H9 (cell line): ENCODE results near the gene CASQ1. TPM values are rescaled to one million over a fixed set of nuclear protein-coding genes. Genes with fewer than 3 reads are reported as not detected.

Experiments used
- DNase-seq: peaks from one replicate; pipeline ENCODE4 v3.0.0-alpha.2; 2017
- H2AFZ ChIP-seq: one replicate; pipeline ENCODE4 v1.6.1; 2013; ENCODE audit warnings: mild to moderate bottlenecking, low read length, control low read depth, moderate library complexity
- H2AK5ac ChIP-seq: 2 replicates; pipeline ENCODE4 v1.6.1; 2013; ENCODE audit warnings: low read length, control low read depth, mixed read lengths; ENCODE audit not compliant: insufficient read length
- H2BK120ac ChIP-seq: one replicate; pipeline ENCODE4 v1.6.1; 2013; ENCODE audit warnings: low read depth, mild to moderate bottlenecking, low read length, control low read depth, inconsistent platforms; ENCODE audit not compliant: poor library complexity, severe bottlenecking
- H2BK12ac ChIP-seq: 2 replicates; pipeline ENCODE4 v1.6.1; 2013; ENCODE audit warnings: low read length, control low read depth, mixed read lengths, low read depth; ENCODE audit not compliant: insufficient read length
- H2BK15ac ChIP-seq: 2 replicates; pipeline ENCODE4 v1.6.1; 2013; ENCODE audit warnings: low read depth, low read length, control low read depth
- H2BK20ac ChIP-seq: one replicate; pipeline ENCODE4 v1.6.1; 2013; ENCODE audit warnings: low read depth, mild to moderate bottlenecking, low read length, control low read depth, inconsistent platforms; ENCODE audit not compliant: poor library complexity, severe bottlenecking
- H2BK5ac ChIP-seq: 2 replicates; pipeline ENCODE4 v1.6.1; 2013; ENCODE audit warnings: low read length, control low read depth, mixed read lengths; ENCODE audit not compliant: insufficient read length
- H3K14ac ChIP-seq: 2 replicates; pipeline ENCODE4 v1.6.1; 2013; ENCODE audit warnings: low read length, control low read depth; ENCODE audit not compliant: insufficient read depth
- H3K18ac ChIP-seq: 2 replicates; pipeline ENCODE4 v1.6.1; 2013; ENCODE audit warnings: low read depth, mild to moderate bottlenecking, mixed read lengths, low read length, control low read depth; ENCODE audit not compliant: insufficient read length
- H3K23ac ChIP-seq: 2 replicates; pipeline ENCODE4 v1.6.1; 2013; ENCODE audit warnings: low read length, control low read depth, mixed read lengths, low read depth; ENCODE audit not compliant: insufficient read length
- H3K23me2 ChIP-seq: 2 replicates; pipeline ENCODE4 v1.6.1; 2013; ENCODE audit warnings: low read depth, mild to moderate bottlenecking, mixed read lengths, low read length, control low read depth; ENCODE audit not compliant: insufficient read length, poor library complexity, severe bottlenecking
- H3K27ac ChIP-seq: 2 replicates; pipeline ENCODE4 v1.5.1; 2013; ENCODE audit warnings: low read length, control low read depth, mixed read lengths, low read depth; ENCODE audit not compliant: insufficient read length
- H3K27me3 ChIP-seq: 2 replicates; pipeline ENCODE4 v1.6.1; 2013; ENCODE audit warnings: low read length, control low read depth, inconsistent platforms; ENCODE audit not compliant: insufficient read depth
- H3K4ac ChIP-seq: 2 replicates; pipeline ENCODE4 v1.6.1; 2013; ENCODE audit warnings: low read depth, mild to moderate bottlenecking, control low read depth, inconsistent platforms, low read length, moderate library complexity
- H3K4me1 ChIP-seq: 2 replicates; pipeline ENCODE4 v1.6.1; 2013; ENCODE audit warnings: low read length, control low read depth, inconsistent platforms; ENCODE audit not compliant: insufficient read depth
- H3K4me2 ChIP-seq: 2 replicates; pipeline ENCODE4 v1.6.1; 2013; ENCODE audit warnings: low read length, control low read depth, mixed read lengths; ENCODE audit not compliant: insufficient read length, insufficient read depth
- H3K56ac ChIP-seq: 2 replicates; pipeline ENCODE4 v1.6.1; 2013; ENCODE audit warnings: low read depth, mild to moderate bottlenecking, mixed read lengths, low read length, control low read depth; ENCODE audit not compliant: insufficient read length
- H3K79me1 ChIP-seq: 2 replicates; pipeline ENCODE4 v1.6.1; 2013; ENCODE audit warnings: low read depth, mild to moderate bottlenecking, moderate library complexity, low read length, control low read depth, inconsistent platforms; ENCODE audit not compliant: insufficient read depth, poor library complexity, severe bottlenecking
- H3K79me2 ChIP-seq: 2 replicates; pipeline ENCODE4 v1.6.1; 2013; ENCODE audit warnings: low read length, control low read depth, inconsistent platforms; ENCODE audit not compliant: insufficient read depth
- H3K9ac ChIP-seq: 2 replicates; pipeline ENCODE4 v1.6.1; 2013; ENCODE audit warnings: low read length, control low read depth, mixed read lengths; ENCODE audit not compliant: insufficient read length; ENCODE audit errors: extremely low read depth
- H3K9me3 ChIP-seq: one replicate; pipeline ENCODE4 v1.6.1; 2013; ENCODE audit warnings: low read depth, low read length, inconsistent platforms; ENCODE audit not compliant: control insufficient read depth
- H3T11ph ChIP-seq: one replicate; pipeline ENCODE4 v1.6.1; 2013; ENCODE audit warnings: mild to moderate bottlenecking, low read length, control low read depth, inconsistent platforms
- H4K20me1 ChIP-seq: one replicate; pipeline ENCODE4 v1.6.1; 2013; ENCODE audit not compliant: control insufficient read depth, insufficient read length, insufficient read depth
- H4K5ac ChIP-seq: 2 replicates; pipeline ENCODE4 v1.6.1; 2013; ENCODE audit warnings: low read depth, mild to moderate bottlenecking, mixed read lengths, low read length, control low read depth; ENCODE audit not compliant: insufficient read length
- H4K8ac ChIP-seq: replicated peaks from 2 replicates; pipeline ENCODE4 v1.6.1; 2013; ENCODE audit warnings: low read length, control low read depth, mixed read lengths, low read depth; ENCODE audit not compliant: insufficient read length
- H4K91ac ChIP-seq: 2 replicates; pipeline ENCODE4 v1.6.1; 2013; ENCODE audit warnings: low read depth, mild to moderate bottlenecking, moderate library complexity, mixed read lengths, low read length, control low read depth; ENCODE audit not compliant: insufficient read length
- H3K27ac Mint-ChIP-seq, 3 experiments: 2 replicates in 2 of 3; 3 replicates in 1 of 3; pipeline ENCODE4 v1.8.0; 2020 to 2021; ENCODE audit warnings: mixed read lengths in 3 of 3, mild to moderate bottlenecking in 1 of 3, moderate library complexity in 1 of 3
- H3K27me3 Mint-ChIP-seq: 2 replicates; pipeline ENCODE4 v1.8.0; 2021; ENCODE audit warnings: low read depth, mild to moderate bottlenecking, moderate library complexity, mixed read lengths
- H3K36me3 Mint-ChIP-seq, 3 experiments: 2 replicates in 2 of 3; 3 replicates in 1 of 3; pipeline ENCODE4 v1.8.0; 2020 to 2021; ENCODE audit warnings: low read depth in 3 of 3, mixed read lengths in 3 of 3; ENCODE audit not compliant: insufficient read depth in 1 of 3
- H3K4me1 Mint-ChIP-seq, 2 experiments: 2 replicates each; pipeline ENCODE4 v1.8.0; 2020; ENCODE audit warnings: mixed read lengths in 2 of 2
- H3K4me3 Mint-ChIP-seq, 2 experiments: 2 replicates in 1 of 2; 3 replicates in 1 of 2; pipeline ENCODE4 v1.8.0; 2020 to 2021; ENCODE audit warnings: mild to moderate bottlenecking in 2 of 2, mixed read lengths in 2 of 2, moderate library complexity in 1 of 2
- H3K9me3 Mint-ChIP-seq, 2 experiments: 2 replicates in 1 of 2; 3 replicates in 1 of 2; pipeline ENCODE4 v1.8.0; 2020; ENCODE audit warnings: mild to moderate bottlenecking in 2 of 2, mixed read lengths in 2 of 2, moderate library complexity in 1 of 2
- WGBS: extraction: QIAGEN DNeasy Blood & Tissue Kit; methylation state at CpG from one replicate; pipeline ENCODE4 v1.1.7; 2013; ENCODE audit warnings: missing lambda C conversion rate, low lambda C conversion rate, mixed read lengths; ENCODE audit not compliant: insufficient read length; ENCODE audit errors: extremely low coverage; 5-methylcytosine and 5-hydroxymethylcytosine counted together
- total RNA-seq: library from RNA; stranded (reverse); gene quantifications from 2 replicates; pipeline ENCODE4 v1.2.1, GENCODE V29; 2021
- TF ChIP-seq, protein P1 (sequence below): fragments of 200-600 bp; sonication (generic); conservative IDR thresholded peaks from 3 replicates; pipeline ENCODE4 v1.8.0; 2021; ENCODE audit warnings: antibody characterized with exemption, mild to moderate bottlenecking

CASQ1 gene
- total RNA-seq, 1 experiment from 2014 or later = 0.55 TPM

DNA sequence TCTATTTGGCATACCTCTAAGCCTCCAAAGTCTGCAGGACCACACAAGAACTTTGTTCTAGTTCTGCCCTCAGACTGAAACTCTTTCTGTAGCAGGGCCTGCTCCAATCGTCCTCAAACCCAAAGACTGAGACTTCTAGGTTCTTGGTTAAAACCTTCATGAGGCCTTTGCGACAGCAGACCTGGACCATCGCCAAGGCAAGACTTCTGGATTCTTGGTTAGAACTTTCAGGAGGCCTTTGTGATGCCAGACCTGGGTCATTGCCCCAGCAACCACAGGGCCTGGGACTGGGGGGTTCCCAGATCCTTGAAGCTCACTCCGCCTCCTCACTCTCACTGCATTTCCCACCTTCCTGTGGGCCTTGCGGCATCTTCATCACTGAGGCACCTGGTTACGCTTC is 39.1 kb upstream of the CASQ1 start, which contains the start of gene ATP1A4:
Gene ATP1A4 (plus strand): TSS at position 301 of the 400 bp plus-strand sequence. CDS start 438 bp downstream, outside the sequence.
- Histone ChIP-seq H3K56ac (no peak within 1 kb of the TSS), H3K4ac (no peak within 1 kb of the TSS), H3T11ph (no peak within 1 kb of the TSS), H2BK12ac (no peak within 1 kb of the TSS), H3K27ac (no peak within 1 kb of the TSS), H2BK5ac (no peak within 1 kb of the TSS), H3K79me1 (no peaks in the 10 kb centered on the region), H2AK5ac (no peak within 1 kb of the TSS), H3K79me2 (no peaks in the 10 kb centered on the region), H3K9me3 (no peaks in the 10 kb centered on the region), H2BK15ac (no peak within 1 kb of the TSS), H3K27me3 (no peaks in the 10 kb centered on the region), H2BK20ac (no peak within 1 kb of the TSS), H2BK120ac (no peak within 1 kb of the TSS), H3K23ac (no peak within 1 kb of the TSS), H2AFZ (no peak within 1 kb of the TSS), H4K91ac (no peak within 1 kb of the TSS), H3K23me2 (no peaks in the 10 kb centered on the region), H4K20me1 (no peaks in the 10 kb centered on the region), H3K9ac (no peak within 1 kb of the TSS), H3K4me2 (no peak within 1 kb of the TSS), H3K18ac (no peak within 1 kb of the TSS), H4K8ac (no peak within 1 kb of the TSS), H4K5ac (no peak within 1 kb of the TSS), H3K4me1 (no peaks in the 10 kb centered on the region), H3K14ac (no peak within 1 kb of the TSS)
- no peak within 1 kb of the TSS for H3K4me3 Mint-ChIP-seq
- TF ChIP-seq, protein P1, sequence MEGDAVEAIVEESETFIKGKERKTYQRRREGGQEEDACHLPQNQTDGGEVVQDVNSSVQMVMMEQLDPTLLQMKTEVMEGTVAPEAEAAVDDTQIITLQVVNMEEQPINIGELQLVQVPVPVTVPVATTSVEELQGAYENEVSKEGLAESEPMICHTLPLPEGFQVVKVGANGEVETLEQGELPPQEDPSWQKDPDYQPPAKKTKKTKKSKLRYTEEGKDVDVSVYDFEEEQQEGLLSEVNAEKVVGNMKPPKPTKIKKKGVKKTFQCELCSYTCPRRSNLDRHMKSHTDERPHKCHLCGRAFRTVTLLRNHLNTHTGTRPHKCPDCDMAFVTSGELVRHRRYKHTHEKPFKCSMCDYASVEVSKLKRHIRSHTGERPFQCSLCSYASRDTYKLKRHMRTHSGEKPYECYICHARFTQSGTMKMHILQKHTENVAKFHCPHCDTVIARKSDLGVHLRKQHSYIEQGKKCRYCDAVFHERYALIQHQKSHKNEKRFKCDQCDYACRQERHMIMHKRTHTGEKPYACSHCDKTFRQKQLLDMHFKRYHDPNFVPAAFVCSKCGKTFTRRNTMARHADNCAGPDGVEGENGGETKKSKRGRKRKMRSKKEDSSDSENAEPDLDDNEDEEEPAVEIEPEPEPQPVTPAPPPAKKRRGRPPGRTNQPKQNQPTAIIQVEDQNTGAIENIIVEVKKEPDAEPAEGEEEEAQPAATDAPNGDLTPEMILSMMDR = no peak
- no peaks in the 10 kb centered on the region for H3K4me1 Mint-ChIP-seq
- H3K36me3 Mint-ChIP-seq = no peaks in the 10 kb centered on the region
- no peaks in the 10 kb centered on the region for H3K9me3 Mint-ChIP-seq
- H3K27ac Mint-ChIP-seq = no peak within 1 kb of the TSS; a peak in 2 of 7 replicates
- no CpG with 5 or more reads among the region's 6 CpGs for WGBS
- peaks cover 6% of the 10 kb centered on the region for H3K27me3 Mint-ChIP-seq
- no peak for DNase-seq
